Mucosa of stomach (tissue), 1 donor: ENCODE measurements around the gene EXOC3L1.

Experiments
- H3K27me3 ChIP-seq: one replicate; pipeline ENCODE4 v1.7.0; 2013; ENCODE audit warnings: mild to moderate bottlenecking, low read length; ENCODE audit not compliant: control insufficient read depth, insufficient read depth
- H3K36me3 ChIP-seq: one replicate; pipeline ENCODE4 v1.7.0; 2013; ENCODE audit warnings: low read length; ENCODE audit not compliant: control insufficient read depth, insufficient read depth
- H3K4me1 ChIP-seq: one replicate; pipeline ENCODE4 v1.7.0; 2013; ENCODE audit warnings: mild to moderate bottlenecking, low read length; ENCODE audit not compliant: control insufficient read depth, insufficient read depth
- H3K4me3 ChIP-seq: one replicate; pipeline ENCODE4 v1.7.0; 2013; ENCODE audit warnings: low read length
- H3K9ac ChIP-seq: one replicate; pipeline ENCODE4 v1.7.0; 2013; ENCODE audit warnings: mild to moderate bottlenecking, low read length, moderate library complexity
- H3K9me3 ChIP-seq: one replicate; pipeline ENCODE4 v1.7.0; 2013; ENCODE audit warnings: mild to moderate bottlenecking, low read length, moderate library complexity; ENCODE audit not compliant: control insufficient read depth
- donor health status: Pancreatic carcinoma.

Gene EXOC3L1

DNA sequence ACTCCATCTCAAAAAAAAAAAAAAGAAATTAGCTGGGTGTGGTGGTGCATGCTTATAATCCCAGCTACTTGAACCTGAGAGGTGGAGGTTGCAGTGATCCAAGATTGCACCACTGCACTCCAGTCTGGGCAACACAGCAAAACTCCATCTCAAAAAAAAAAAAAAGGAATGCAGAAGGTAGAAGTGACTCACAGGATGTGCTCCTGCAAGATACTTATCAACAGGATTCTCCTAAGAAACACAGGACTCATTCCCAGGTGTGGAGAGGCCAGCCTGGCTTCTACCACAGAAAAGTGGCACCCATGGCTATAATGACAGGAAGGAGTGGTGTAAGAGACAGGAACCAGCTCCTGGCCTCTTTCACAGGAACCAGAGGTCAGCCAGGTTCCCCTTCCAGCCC lies 22.8 kb upstream of the EXOC3L1 start:
- no peak overlapping the region for H3K9ac ChIP-seq

DNA sequence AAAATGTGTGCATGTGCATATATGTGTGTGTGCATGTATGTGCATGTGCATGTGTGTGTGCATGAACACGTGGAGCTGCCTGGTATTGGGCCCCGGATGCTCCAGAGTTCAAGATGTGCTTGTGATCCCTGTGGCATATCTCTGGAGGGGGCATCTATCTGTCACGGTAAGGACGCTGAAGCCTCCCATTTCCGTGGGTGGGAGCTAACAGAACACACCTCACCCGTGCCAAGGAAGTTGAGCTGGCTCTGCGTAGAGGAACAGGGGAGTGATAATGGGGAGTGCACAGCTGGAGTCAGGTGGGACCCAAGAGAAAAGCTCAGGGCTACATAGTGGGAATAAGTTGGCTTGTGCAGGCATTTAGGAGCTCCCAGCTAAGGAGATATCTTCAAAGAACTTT lies 21.7 kb upstream of the EXOC3L1 start:
- no peak overlapping the region for H3K9ac ChIP-seq
- H3K4me3 ChIP-seq: no peak overlapping the region
- H3K27me3 ChIP-seq: no peaks in the 10 kb centered on the region
- peaks cover 14% of the 10 kb centered on the region for H3K4me1 ChIP-seq
- H3K9me3 ChIP-seq: no peaks in the 10 kb centered on the region
- H3K36me3 ChIP-seq: no peaks in the 10 kb centered on the region

More for the DNA sequence above, 22.8 kb upstream of the EXOC3L1 start:
- Histone ChIP-seq H3K9me3 (no peaks in the 10 kb centered on the region), H3K27me3 (no peaks in the 10 kb centered on the region), H3K4me3 (no peak overlapping the region), H3K4me1 (peaks cover 14% of the 10 kb centered on the region), H3K36me3 (no peaks in the 10 kb centered on the region)

DNA sequence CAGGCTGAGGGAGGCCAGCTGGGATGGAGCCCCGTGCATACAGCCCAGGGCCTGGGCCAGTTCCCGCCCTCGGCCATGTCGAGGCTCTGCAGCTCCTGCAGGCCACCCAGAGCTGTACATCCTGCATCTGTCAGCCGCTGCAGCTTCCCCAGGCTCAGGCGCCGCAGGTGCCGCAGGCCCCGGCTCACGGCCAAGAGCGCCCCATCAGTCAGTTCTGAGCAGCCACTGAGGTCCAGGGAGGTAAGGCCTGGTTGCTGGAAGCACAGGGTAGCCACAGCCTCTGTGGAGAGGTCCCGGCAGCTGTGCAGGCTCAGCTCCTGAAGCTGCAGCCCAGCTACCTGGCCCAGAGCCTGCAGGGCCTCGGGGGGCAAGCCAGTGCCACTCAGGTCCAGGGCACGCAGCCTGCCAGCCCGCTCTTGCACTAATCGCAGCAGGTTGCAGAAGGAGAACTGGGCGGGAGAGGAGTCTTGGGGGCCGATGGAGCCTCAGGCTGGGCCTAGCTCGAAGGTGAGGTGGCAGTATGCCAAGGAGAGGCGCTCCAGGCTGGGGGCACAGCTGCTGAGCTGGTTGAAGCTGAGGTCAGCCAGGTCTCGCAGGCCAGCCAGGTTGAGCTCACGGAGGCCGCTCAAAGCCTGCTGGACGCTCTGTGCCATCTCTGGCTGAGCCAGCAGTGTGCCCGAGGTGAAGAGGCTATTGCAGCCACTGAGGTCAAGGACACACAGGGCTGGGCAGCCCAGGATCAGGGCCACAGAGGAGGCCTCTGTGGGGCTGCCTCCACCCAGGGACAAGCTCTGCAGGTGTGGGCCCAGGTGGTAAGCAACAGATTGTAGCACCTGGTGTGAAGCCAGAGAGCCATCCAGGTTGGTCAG lies 20.4 kb upstream of the EXOC3L1 start:
- H3K9ac ChIP-seq: no peak overlapping the region
- H3K4me1 ChIP-seq: peaks cover 14% of the 10 kb centered on the region
- no peaks in the 10 kb centered on the region for H3K27me3 ChIP-seq
- no peaks in the 10 kb centered on the region for H3K9me3 ChIP-seq
- H3K36me3 ChIP-seq: no peaks in the 10 kb centered on the region
- H3K4me3 ChIP-seq: no peak overlapping the region

DNA sequence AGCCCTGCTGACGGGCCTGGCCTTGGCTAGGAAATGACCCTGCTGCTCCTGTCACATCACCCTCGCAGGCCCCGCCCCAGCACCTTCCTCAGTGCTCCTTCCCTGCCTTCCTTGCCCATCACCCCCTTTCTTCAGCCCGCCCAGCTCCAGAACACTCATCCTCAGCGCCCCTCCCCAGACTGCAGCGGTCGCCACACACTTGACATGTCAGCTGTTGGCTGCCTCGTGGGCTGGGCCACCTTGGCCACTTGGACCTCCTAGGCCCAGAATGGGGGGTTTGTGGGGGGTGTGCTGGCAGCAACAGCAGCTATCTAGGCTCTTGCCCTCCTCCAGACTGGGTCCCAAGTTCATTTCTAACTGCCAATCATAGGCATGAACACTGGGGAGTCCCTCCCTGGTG lies 19.6 kb upstream of the EXOC3L1 start:
- H3K4me1 ChIP-seq: peaks cover 14% of the 10 kb centered on the region
- H3K4me3 ChIP-seq: no peak overlapping the region
- no peaks in the 10 kb centered on the region for H3K27me3 ChIP-seq
- no peaks in the 10 kb centered on the region for H3K36me3 ChIP-seq
- H3K9me3 ChIP-seq: no peaks in the 10 kb centered on the region
- H3K9ac ChIP-seq: no peak overlapping the region

DNA sequence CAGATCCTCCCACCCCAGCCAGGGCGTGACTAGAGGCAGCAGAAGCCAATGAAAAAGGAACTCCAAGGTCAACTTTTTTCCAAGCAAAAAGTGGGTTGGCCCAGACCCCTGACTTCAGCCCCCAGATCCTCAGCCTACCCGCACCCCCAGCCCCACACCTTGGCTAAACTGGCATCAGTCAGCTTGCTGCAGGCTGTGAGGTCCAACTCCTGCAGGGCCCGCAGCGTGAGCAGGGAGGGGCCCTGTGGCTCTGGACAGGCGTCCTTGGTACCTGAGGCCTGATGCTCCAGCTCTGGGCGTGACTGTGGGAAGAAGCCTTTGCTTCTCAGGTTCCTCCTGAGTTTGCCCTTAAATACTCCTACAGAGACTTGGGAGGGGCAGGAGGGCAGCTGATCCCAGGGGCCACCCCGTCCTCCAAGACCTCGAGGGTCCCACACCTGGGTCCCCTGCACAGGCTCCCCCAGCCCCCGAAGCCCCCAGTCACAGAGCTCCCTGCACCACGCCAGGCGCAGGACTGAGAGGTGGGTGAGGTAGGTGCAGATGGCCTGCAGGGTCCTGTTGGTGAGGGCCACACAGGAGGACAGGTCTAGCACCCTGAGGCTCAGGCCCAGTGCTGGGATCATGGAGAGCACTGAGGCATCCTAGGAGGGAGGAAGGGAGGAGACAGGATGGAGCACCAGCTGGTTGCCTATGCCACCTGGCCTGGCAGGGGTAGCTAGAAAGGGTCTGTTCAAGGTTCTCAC lies 18.4 kb upstream of the EXOC3L1 start:
- H3K27me3 ChIP-seq: no peaks in the 10 kb centered on the region

DNA sequence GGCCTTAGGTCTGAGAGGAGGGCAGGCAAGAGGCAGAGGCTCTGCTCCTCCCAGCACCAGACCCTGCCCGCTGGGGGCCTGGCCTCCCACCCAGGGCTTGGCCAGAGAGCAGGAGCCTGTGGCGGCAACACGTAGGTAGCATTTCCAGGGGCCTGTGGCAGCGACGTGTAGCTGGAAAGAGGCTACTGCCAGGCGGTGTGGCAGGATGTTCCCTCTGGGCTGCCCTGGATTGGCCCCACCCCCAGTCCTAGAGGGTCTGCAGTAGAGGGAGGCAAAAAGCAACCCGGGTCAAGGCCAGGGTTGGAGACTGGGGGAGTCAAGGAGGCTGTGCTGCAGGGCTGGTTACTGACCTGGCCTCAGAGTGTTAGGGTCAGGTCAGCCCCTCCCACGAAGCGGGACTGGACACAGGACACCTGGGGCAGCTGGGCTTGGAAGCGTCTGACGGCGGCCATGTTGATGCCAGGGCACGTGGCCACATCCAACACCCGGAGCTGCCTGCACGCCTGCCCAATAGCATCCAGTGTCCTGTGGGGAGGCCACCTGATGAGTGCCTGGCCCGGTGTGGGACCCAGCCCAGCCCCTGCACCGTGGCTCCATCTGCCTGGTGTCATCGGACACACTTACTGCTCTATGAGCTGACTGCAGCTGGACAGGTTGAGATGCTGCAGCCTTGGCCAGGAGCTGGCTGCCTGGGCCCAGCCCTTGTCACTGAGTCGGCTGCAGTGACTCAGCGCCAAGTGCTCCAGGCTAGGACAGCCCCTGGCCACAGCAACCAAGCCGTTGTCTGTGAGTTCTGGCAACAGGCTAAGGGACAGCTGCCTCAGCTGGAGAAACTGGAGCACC lies 17.5 kb upstream of the EXOC3L1 start:
- Histone ChIP-seq H3K9ac (no peak overlapping the region), H3K36me3 (no peaks in the 10 kb centered on the region), H3K27me3 (no peaks in the 10 kb centered on the region), H3K4me3 (no peak overlapping the region), H3K9me3 (no peaks in the 10 kb centered on the region), H3K4me1 (no peaks in the 10 kb centered on the region)

More for the DNA sequence above, 18.4 kb upstream of the EXOC3L1 start:
- H3K4me1 ChIP-seq: peaks cover 5% of the 10 kb centered on the region
- H3K9ac ChIP-seq: no peak overlapping the region
- no peaks in the 10 kb centered on the region for H3K9me3 ChIP-seq
- H3K4me3 ChIP-seq: no peak overlapping the region
- H3K36me3 ChIP-seq: no peaks in the 10 kb centered on the region

DNA sequence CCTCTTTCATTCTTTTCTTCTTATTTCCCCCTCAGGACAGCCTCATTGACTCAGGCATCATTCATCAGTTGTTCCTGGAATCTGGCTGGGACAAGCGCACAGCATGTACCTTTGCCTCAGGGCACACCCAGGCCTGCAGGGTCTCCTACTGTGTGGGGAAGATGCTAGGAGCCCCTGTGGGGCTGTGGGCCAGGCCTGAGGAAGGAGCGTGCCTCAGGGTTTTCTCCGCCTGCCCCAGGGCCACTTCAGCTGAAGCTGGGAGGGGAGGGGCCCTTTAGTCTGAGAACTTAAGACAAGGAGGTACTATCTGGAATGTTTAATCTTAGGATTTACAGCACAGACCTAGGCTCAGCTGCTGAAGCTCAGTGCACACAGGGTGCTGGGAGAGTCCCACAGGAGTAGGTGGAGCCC lies 16.9 kb upstream of the EXOC3L1 start:
- Histone ChIP-seq H3K27me3 (no peaks in the 10 kb centered on the region), H3K9me3 (no peaks in the 10 kb centered on the region), H3K36me3 (no peaks in the 10 kb centered on the region), H3K4me1 (no peaks in the 10 kb centered on the region), H3K4me3 (no peak overlapping the region), H3K9ac (peak overlapping the region; percentile 12)

DNA sequence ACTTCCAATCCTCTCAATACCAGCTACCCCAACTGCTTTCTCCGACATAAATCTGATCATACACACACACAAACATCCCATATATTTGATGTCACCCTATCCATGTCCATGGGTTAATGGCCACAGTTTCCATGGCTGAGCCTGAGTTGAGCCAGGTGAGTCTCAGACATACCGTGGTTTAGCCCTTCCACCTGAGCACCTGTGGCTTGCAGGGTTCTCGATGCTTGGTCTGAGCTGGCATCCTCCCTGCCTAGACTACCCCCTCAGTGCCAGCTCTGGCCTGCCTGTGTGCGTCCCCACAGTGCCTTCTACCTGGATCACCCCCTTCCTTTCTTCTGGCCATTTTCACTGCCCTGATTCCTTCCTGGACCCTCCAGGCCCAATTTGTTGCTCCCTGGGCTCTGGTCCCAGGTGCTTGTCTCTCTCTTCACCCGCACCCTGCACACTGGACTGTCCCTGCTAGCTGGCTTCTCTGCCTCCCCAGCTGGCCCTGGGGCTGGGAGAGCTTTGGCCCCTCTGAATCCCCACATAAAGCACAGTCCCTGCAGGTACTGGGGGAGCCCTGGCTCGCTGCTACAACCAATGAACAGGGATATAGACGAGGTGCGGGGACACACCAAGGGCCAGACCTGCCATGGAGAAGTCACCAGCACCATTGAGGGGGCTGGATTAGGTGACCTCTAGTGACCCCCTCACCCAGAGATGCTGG lies 16.3 kb upstream of the EXOC3L1 start:
- Histone ChIP-seq H3K36me3 (no peaks in the 10 kb centered on the region), H3K27me3 (no peaks in the 10 kb centered on the region), H3K4me1 (no peaks in the 10 kb centered on the region), H3K4me3 (no peak overlapping the region), H3K9ac (peak overlapping the region; percentile 12), H3K9me3 (no peaks in the 10 kb centered on the region)

DNA sequence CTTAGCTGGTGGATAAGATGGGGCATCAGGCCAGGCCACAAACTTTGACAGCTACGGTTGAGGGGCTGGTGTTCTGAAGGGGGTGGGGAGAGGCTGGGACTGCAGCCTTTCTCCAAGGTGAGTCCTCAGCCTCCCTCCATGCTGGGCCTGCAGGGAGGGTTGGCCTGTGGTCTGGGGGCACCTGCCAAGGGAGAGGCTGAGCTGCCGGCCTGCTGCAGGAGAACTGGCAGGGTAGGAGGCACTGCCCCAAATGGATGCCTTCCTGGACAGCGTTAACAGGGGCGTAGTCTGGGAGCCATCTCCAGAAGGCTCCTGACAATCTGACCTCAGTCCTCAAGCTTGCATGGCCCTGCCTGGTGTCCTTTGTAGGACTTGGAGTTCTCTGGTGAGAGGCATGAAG lies 14.1 kb upstream of the EXOC3L1 start:
- H3K9me3 ChIP-seq: no peaks in the 10 kb centered on the region
- peaks cover 8% of the 10 kb centered on the region for H3K4me1 ChIP-seq
- H3K4me3 ChIP-seq: no peak overlapping the region
- no peaks in the 10 kb centered on the region for H3K27me3 ChIP-seq
- H3K36me3 ChIP-seq: peaks cover 3% of the 10 kb centered on the region
- no peak overlapping the region for H3K9ac ChIP-seq

DNA sequence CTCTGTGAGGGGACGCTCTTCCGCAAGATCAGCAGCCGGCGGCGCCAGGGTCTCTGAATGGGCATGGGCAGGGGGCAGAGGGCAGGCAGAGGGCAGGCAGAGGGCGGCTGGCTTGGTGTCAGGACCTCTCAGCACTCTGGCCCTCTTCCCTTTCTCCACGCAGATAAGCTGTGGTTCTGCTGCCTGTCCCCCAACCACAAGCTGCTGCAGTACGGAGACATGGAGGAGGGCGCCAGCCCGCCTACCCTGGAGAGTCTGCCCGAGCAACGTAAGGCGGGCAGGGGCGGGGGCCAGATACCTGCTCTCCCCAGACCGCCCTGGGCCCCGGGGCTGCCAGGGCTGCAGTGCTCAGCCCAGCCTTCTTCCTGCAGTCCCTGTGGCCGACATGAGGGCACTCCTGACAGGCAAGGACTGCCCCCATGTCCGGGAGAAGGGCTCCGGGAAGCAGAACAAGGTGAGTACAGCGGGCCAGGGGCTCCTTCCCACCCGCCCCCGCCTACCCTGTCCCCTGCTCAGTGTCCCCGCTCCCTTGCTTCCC lies 13.1 kb upstream of the EXOC3L1 start:
- H3K9ac ChIP-seq: no peak overlapping the region
- H3K9me3 ChIP-seq: no peaks in the 10 kb centered on the region
- no peak overlapping the region for H3K4me3 ChIP-seq
- H3K4me1 ChIP-seq: peaks cover 16% of the 10 kb centered on the region
- H3K36me3 ChIP-seq: peaks cover 5% of the 10 kb centered on the region
- no peaks in the 10 kb centered on the region for H3K27me3 ChIP-seq

DNA sequence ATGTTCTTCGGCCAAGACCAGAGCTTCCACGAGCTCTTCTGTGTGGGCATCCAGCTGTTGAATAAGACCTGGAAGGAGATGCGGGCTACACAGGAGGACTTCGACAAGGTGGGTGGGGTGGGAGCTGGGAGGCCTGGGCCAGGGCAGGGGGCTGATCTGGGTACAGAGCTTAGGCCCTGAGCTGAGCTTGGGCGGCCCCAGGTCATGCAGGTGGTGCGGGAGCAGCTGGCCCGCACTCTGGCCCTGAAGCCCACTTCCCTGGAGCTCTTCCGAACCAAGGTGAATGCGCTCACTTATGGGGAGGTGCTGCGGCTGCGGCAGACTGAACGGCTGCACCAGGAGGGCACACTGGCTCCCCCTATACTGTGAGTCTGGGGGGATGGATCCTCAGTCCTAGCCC lies 12.5 kb upstream of the EXOC3L1 start:
- Histone ChIP-seq H3K27me3 (no peaks in the 10 kb centered on the region), H3K9ac (no peak overlapping the region)

More for the DNA sequence above, 12.5 kb upstream of the EXOC3L1 start:
- peaks cover 11% of the 10 kb centered on the region for H3K36me3 ChIP-seq
- peaks cover 22% of the 10 kb centered on the region for H3K4me1 ChIP-seq
- no peaks in the 10 kb centered on the region for H3K9me3 ChIP-seq
- no peak overlapping the region for H3K4me3 ChIP-seq
